A204.1 (cell line): ENCODE results near the gene ZRSR2.

Experiments
- FAIRE-seq: peaks from 2 replicates; lab custom pipeline; 2012; peaks lifted over from hg19 to GRCh38; lab: Jason Lieb, UNC

The ZRSR2 gene

DNA sequence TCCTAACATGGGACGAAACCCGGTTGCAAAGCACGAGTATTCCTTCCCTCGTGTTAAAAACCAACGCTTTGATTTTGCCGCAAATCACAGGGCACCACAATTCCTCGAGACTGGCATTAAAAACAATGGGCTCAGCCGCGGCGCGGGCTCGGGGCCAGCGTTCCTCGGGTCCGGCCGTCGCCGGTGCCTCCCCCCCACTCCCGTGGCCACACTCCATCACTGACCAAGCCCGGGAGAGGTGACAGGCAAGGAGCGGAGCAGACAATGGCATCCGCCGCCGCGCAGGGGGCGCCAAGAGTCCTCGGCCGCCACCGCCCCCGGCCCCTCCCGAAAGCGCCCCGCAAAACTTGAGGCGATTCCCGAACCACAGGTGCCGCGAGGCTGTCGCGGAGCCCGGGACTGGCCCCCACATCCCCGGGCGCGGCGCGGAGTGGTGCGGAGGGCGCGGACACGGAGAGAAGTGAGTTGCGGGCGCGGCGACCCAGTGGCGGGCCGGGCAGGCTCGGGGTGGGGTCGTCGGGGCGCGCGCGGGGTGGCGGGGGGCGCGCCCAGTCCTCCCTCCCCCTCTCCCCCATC, 63.9 kb downstream of the ZRSR2 start:
- FAIRE-seq: no peak

DNA sequence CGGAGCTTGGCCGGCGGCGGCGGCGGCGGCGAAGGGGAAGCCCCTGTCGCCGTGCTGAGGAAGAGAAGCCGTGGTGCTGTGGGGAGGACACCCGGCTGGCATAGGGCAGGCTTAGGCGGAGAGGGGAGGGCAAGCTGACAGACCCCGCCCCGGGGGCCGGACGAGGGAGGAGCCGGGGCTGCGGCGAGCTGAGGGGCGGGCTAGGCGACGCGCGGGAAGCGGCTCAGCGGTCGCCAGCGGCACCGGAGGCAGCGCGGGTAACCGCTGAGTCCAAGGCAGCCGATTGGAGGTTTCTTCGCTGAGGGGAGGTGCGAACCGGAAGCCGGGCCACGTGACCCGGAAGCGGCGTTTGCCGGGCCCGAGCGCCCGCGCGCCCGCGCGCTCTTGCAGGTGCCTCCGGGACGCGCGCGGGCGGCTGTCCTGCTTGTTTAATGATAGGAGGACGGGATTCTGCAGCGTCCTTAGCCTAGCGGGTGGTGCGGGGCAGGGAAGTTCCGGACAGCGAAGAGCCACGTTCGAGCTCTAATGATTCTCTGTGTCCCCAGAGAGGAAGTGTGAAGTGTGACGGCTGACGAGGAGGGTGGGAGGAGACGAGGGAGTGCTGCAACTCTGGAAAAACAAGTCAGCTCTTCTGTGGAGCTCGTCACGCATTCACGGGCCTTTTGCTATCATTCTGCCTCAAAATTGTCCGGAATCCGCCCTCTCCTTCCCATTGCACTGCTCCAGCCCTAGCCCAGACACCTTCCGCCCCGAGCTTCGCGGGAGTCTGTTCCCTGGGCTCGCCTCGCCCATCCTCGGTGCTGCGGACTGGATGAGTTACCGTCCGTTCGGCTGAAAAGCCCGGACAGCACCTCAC, 64.7 kb downstream of the ZRSR2 start, which contains the start of gene AP1S2:
Gene AP1S2 (minus strand): TSS at position 102 of the 856 bp plus-strand sequence. CDS start 2,289 bp downstream, outside the sequence.
- peak; percentile 55 for FAIRE-seq

GRCh38 chrX:15855568-15856221, 65.4 kb downstream of the ZRSR2 start:
- FAIRE-seq: no peak

DNA sequence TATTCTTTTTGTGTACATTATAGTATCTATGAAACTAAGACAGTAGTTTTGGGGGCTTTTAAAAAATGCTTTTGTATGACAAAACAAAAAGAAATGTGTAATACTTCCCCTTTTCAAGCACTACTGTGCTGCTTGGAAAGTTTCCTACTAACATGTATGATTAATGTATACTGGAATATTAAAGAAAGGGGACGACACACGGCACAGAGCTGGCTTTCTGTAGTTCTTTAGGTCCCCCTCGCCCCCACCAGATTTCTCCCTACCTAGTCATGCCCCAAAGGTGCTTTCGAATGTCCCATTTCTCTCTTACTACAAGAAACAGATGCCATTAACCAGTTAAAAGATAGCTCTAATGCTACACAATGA, 65.9 kb downstream of the ZRSR2 start:
- FAIRE-seq: no peak

DNA sequence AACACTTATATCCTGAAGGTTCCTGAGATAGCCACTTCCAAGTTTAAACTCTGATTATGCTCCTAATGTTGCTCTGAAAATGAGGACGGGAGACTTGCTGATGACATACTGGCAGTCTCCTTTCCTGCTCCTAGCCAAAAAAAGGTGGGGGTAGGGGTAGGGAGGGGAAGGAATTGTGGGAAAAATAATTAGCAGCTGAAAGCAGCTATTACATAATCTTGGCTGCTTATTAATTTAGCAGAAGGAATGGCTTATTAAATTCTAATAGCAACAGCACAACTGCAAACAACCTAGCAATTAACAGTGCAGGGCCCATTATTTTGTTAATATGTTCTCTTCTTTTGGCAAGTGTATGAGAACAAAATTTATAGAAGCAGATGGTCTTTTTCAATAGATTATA, 66.4 kb downstream of the ZRSR2 start:
- no peak for FAIRE-seq

DNA sequence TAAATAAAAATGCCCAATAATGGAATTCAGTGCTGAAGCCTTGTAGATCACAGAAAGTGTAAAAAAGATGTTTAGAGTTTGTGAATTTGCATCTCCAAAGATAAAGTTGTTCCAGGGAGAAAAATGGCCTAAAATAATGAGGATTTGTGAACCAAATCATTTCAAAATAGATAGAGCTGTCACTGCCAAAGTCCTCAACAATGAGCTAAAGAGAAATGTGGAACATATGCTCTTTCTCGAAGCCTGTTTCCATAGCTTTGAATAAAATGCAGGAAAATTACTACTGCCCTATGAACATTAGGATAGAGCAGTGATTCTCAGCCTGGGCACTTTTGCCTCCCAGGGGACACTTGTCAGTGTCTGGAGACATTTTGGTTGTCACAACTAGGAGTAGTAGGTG, 67.8 kb downstream of the ZRSR2 start:
- no peak for FAIRE-seq

- FAIRE-seq: no peak
These were observed 70.6 kb downstream of the ZRSR2 start for GRCh38 chrX:15860921-15861320.

- FAIRE-seq: no peak
These were observed 73.7 kb downstream of the ZRSR2 start for GRCh38 chrX:15864023-15864422.

GRCh38 chrX:15864629-15865028, 74.3 kb downstream of the ZRSR2 start:
- no peak for FAIRE-seq

DNA sequence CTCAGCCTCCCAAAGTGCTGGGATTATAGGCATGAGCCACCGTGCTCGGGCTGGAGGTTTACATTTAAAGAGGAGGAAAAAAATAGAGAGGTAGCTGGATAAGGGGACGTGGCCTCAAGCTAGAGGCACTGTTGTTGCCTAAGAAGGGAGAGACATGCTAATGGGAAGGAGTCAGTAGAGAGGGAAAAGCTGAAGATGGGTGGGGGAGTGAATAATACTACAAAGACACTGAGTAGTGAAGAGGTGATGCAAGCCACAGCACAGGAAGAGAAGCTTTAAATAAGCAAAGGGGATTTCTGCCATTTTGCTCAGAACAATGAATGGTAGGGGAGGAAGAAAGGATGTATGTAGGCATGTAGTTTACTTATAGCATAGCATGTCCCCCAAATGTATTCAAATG, 75.9 kb downstream of the ZRSR2 start:
- FAIRE-seq: no peak

DNA sequence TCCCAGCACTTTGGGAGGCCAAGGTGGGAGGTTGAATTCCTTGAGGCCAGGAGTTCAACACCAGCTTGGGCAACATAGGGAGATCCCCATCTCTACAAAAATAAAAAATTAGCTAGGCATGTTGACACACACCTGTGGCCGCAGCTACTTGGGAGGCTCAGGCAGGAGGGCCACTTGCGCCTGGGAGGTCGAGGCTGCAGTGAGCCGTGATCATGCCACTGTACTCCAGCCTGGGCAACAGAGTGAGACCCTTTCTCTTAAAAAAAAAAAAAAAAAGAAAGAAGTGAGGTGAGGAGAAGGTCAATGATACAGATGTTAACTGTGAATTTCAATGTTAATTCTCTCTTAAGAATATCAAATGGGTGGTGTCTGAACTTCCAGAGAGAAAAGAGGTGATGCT, 79.4 kb downstream of the ZRSR2 start:
- no peak for FAIRE-seq

DNA sequence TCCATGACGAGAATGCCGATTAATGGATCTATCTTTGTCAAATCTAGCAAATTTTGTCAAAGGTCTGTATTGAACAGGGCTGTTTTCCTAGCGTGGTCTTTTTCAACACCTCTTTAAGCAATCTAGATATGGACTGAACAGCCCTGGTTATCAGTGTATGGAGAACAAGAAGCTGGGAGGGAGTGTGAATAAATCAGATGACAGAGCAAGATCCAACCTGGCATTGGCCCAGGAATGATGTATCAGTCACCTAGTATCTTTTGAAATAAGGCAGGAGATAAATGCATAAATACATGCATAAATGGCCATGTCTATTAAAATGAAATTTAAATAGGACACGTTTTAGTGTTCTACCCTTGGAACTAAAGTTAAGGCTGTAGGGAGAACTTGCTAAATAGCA, 80.0 kb downstream of the ZRSR2 start:
- no peak for FAIRE-seq
